K562 (cell line): ENCODE measurements around the gene ZNF628. TPM values are rescaled to one million over a fixed set of nuclear protein-coding genes. Genes with fewer than 3 reads are reported as not detected.

Source experiments
- polyA plus RNA-seq, 8 experiments: library from polyadenylated mRNA; depleted of rRNA in 4 of 8; stranded (reverse) in 5 of 8; unstranded in 3 of 8; fragments of >200 nt; fragmentation: Nextera tagmentation in 2 of 8; fragmentation: Illumina TruSeq in 1 of 8; extraction: Ambion mirVana in 2 of 8; extraction: Trizol in 1 of 8; gene quantifications; 2 replicates each; pipeline versions ENCODE4 v1.2.1 to v1.2.3, GENCODE V29; 2011 to 2014; ENCODE audit warnings: inconsistent platforms in 1 of 8, missing spikeins in 1 of 8
- total RNA-seq, 7 experiments: library from RNA; depleted of rRNA in 6 of 7; stranded (reverse); fragments of >200 nt in 6 of 7; fragmentation: Illumina TruSeq in 2 of 7; extraction: Trizol in 2 of 7; gene quantifications; 2 replicates each; pipeline versions ENCODE4 v1.2.1 to v1.2.3, GENCODE V29; 2011 to 2021; ENCODE audit warnings: low replicate concordance in 1 of 7
- TF ChIP-seq, protein P1 (sequence below): sonication (generic); formaldehyde crosslinking; IDR thresholded peaks from 2 replicates; pipeline ENCODE4 v1.8.0; 2022; ENCODE audit warnings: mild to moderate bottlenecking, missing genetic modification reagents, borderline replicate concordance
- TF ChIP-seq, protein P2 (sequence below), 2 experiments: fragments of 200-800 bp in 1 of 2; sonication (Bioruptor generic) in 1 of 2; sonication (generic) in 1 of 2; formaldehyde crosslinking in 1 of 2; IDR thresholded peaks in 1 of 2; conservative IDR thresholded peaks in 1 of 2; 2 replicates each; pipeline versions ENCODE4 v1.5.0 to v1.6.1; 2016 to 2020; ENCODE audit warnings: missing compliant biosample characterization in 1 of 2, missing genetic modification characterization in 1 of 2, missing genetic modification reagents in 1 of 2

ZNF628 gene
- total and polyA plus RNA-seq, 9 of the 15 experiments (the other 6 are each of a cell fraction or from before 2014, with no cell fraction given), result 0.13 to 13.6 (median 2.2) TPM; not detected in 3

DNA sequence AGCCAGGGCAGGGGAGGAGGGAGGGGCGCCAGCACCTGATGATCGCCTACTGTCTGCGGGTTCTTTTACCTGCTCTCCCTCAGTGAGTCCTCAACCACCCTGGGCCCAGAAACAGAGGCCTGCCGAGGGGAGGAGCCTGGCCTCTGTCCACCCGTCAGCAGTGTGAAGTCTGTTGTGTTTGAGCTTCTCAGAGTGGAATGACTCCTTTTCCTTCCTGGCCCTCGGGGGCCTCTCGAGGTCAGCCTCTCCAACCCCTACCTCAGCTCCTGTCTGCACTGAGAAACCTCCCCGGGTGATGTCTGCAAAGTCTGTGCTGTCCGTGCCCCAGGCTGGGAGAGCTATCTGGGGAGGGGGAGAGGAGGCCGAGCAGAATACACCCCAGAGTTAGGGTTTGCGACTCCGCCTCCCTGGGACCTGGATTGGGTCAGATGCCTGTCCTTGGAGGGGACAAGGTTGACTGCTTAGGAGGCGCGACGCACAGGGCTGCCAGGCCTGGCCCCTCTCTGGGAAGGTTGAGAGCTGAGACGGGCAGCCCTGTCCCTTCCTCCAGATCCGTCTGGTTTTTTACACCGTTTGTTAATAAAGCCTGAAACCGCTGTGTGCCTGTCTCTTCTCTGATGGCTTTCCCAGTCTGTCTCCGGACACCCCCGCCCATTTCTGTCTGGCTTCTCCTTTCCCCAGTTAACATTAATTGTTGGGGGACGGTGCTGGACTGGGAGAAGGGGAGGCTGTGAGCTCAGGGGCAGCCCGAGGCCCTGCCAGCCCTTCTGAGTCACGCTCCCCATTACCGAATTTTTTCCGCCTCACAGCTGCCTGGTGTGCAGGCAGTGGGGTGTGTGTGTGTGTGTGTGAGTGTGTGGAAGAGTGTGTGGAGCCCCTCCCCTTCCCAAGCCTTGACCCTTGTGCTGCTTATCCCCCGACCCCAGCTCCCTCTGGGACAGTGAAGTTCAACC lies 10.8 kb downstream of the ZNF628 start (continued):
- TF ChIP-seq, protein P1, sequence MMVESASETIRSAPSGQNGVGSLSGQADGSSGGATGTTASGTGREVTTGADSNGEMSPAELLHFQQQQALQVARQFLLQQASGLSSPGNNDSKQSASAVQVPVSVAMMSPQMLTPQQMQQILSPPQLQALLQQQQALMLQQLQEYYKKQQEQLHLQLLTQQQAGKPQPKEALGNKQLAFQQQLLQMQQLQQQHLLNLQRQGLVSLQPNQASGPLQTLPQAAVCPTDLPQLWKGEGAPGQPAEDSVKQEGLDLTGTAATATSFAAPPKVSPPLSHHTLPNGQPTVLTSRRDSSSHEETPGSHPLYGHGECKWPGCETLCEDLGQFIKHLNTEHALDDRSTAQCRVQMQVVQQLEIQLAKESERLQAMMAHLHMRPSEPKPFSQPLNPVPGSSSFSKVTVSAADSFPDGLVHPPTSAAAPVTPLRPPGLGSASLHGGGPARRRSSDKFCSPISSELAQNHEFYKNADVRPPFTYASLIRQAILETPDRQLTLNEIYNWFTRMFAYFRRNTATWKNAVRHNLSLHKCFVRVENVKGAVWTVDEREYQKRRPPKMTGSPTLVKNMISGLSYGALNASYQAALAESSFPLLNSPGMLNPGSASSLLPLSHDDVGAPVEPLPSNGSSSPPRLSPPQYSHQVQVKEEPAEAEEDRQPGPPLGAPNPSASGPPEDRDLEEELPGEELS (CRISPR knock-in tag), result no peak
- TF ChIP-seq, protein P2, sequence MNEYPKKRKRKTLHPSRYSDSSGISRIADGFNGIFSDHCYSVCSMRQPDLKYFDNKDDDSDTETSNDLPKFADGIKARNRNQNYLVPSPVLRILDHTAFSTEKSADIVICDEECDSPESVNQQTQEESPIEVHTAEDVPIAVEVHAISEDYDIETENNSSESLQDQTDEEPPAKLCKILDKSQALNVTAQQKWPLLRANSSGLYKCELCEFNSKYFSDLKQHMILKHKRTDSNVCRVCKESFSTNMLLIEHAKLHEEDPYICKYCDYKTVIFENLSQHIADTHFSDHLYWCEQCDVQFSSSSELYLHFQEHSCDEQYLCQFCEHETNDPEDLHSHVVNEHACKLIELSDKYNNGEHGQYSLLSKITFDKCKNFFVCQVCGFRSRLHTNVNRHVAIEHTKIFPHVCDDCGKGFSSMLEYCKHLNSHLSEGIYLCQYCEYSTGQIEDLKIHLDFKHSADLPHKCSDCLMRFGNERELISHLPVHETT (CRISPR knock-in tag; conservative IDR thresholded peaks at IDR 0.05 in 1 of 2, IDR thresholded peaks at IDR 0.05 in 1 of 2), result 0 out of 4 replicates have a peak, but pooled peaks of 1 of the 2 experiments have one; percentile 57
- TF ChIP-seq, all 486 proteins: peak for 39
